Measurements from ENCODE around the gene FTCDNL1. TPM values are rescaled to one million over a fixed set of nuclear protein-coding genes. Genes with fewer than 3 reads are reported as not detected.

Gene FTCDNL1
- polyA plus RNA-seq, 2 of the 4 experiments (the other 2 are of a cell fraction), result 2.1 to 5.2 TPM

- no peak for TF ChIP-seq ESRRA (IDR thresholded peaks at IDR 0.05; ENCODE audit: borderline replicate concordance, low read length)
Observed at GRCh38 chr2:199818754-199819153, 32.2 kb downstream of the FTCDNL1 start (continued).

DNA sequence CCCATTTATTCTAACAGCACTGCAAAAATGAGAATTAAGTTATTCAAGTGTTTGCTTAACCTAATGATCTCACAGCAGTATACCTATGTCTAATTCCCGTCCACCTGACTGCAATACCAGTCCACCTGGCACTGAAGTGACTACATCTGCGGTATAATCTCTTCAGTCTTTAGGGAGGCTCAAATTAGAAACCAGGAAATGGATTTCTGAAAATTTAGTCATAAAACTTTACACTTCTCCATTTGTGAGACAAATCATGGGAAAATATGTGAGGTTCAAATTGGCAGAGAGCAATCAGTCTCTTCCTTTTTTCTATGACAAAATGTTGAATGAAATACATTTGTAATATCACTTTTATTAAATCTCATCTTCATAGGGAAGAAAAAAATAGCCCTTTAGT, 33.0 kb downstream of the FTCDNL1 start:
- TF ChIP-seq HOXB13 (CRISPR knock-in tag; IDR thresholded peaks at IDR 0.05; ENCODE audit: low read depth) (no peak), FOSL2 (IDR thresholded peaks at IDR 0.05) (no peak), FOSL2 (CRISPR knock-in tag; IDR thresholded peaks at IDR 0.05) (no peak), SREBF2 (IDR thresholded peaks at IDR 0.05) (no peak), GATA3 (IDR thresholded peaks at IDR 0.05; ENCODE audit: borderline replicate concordance) (no peak), HOXA7 (CRISPR knock-in tag; IDR thresholded peaks at IDR 0.05) (no peak), POLR2A (IDR thresholded peaks at IDR 0.05; ENCODE audit: low read length) (no peak), CTCF (IDR thresholded peaks at IDR 0.05) (no peak), ESRRA (IDR thresholded peaks at IDR 0.05; ENCODE audit: borderline replicate concordance, low read length) (no peak), KDM1A (IDR thresholded peaks at IDR 0.05; ENCODE audit: low read depth) (no peak), MAFK (IDR thresholded peaks at IDR 0.05; ENCODE audit: partially characterized antibody) (no peak)
- TF ChIP-seq, protein P1, sequence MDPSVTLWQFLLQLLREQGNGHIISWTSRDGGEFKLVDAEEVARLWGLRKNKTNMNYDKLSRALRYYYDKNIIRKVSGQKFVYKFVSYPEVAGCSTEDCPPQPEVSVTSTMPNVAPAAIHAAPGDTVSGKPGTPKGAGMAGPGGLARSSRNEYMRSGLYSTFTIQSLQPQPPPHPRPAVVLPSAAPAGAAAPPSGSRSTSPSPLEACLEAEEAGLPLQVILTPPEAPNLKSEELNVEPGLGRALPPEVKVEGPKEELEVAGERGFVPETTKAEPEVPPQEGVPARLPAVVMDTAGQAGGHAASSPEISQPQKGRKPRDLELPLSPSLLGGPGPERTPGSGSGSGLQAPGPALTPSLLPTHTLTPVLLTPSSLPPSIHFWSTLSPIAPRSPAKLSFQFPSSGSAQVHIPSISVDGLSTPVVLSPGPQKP (IDR thresholded peaks at IDR 0.05; ENCODE audit: low read depth, low read length), result no peak
- ChIA-PET CTCF (no interaction called here), POLR2A (no interaction called here)
- WGBS (ENCODE audit: missing lambda C conversion rate), result 67% methylated on average over 2 of the region's 2 CpGs
- DNase-seq (ENCODE audit: low read depth in 1 of 2, low spot score in 1 of 2), result no peak
- Histone ChIP-seq H3K4me2 (no peak overlapping the region), H3K27ac (no peak overlapping the region), H3K4me3 (no peak overlapping the region), H3K9me3 (no peaks in the 10 kb centered on the region), H3K4me1 (no peaks in the 10 kb centered on the region)
- no peak for ATAC-seq
- no peak for FAIRE-seq

DNA sequence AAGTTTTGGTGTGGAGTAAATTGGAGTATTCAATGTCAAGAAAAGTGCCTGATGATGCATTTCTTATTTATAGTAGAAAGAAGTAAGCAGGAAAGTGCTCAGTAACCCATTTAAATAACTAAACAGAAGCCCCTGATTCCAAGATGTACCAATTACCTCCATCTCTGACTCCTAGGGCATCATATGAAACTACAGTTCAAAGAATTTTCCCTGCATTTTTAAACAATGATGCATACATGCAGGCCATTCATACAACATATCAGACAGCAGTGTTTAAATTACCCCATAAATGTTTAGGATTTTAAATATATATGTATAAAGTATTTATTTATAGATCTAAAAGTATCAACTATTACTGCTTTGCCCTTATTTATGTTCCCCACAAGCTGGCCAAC, 36.2 kb downstream of the FTCDNL1 start:
- no peak for FAIRE-seq
- TF ChIP-seq ATOH8 (CRISPR knock-in tag; IDR thresholded peaks at IDR 0.05; ENCODE audit: low read depth), result no peak
- no peak for TF ChIP-seq HES2 (IDR thresholded peaks at IDR 0.05)
- no peak for TF ChIP-seq FOSB (CRISPR knock-in tag; IDR thresholded peaks at IDR 0.05)
- no peak for TF ChIP-seq ZC3H11A (IDR thresholded peaks at IDR 0.05)
- TF ChIP-seq, protein P2, sequence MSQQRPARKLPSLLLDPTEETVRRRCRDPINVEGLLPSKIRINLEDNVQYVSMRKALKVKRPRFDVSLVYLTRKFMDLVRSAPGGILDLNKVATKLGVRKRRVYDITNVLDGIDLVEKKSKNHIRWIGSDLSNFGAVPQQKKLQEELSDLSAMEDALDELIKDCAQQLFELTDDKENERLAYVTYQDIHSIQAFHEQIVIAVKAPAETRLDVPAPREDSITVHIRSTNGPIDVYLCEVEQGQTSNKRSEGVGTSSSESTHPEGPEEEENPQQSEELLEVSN (IDR thresholded peaks at IDR 0.05; ENCODE audit: borderline replicate concordance, low read depth), result no peak
- no peak for TF ChIP-seq MAFK (IDR thresholded peaks at IDR 0.05; ENCODE audit: partially characterized antibody)
- no peak for TF ChIP-seq CHD2 (IDR thresholded peaks at IDR 0.05; ENCODE audit: low read length, partially characterized antibody)
- TF ChIP-seq, protein P3, sequence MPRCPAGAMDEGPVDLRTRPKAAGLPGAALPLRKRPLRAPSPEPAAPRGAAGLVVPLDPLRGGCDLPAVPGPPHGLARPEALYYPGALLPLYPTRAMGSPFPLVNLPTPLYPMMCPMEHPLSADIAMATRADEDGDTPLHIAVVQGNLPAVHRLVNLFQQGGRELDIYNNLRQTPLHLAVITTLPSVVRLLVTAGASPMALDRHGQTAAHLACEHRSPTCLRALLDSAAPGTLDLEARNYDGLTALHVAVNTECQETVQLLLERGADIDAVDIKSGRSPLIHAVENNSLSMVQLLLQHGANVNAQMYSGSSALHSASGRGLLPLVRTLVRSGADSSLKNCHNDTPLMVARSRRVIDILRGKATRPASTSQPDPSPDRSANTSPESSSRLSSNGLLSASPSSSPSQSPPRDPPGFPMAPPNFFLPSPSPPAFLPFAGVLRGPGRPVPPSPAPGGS (IDR thresholded peaks at IDR 0.05), result no peak
- TF ChIP-seq CHD4 (IDR thresholded peaks at IDR 0.05; ENCODE audit: borderline replicate concordance), result no peak
- no peak for TF ChIP-seq ZSCAN20 (CRISPR knock-in tag; IDR thresholded peaks at IDR 0.05)
- no peak for TF ChIP-seq CBX2 (IDR thresholded peaks at IDR 0.05; ENCODE audit: borderline replicate concordance, low read depth)
- TF ChIP-seq FOSL2 (IDR thresholded peaks at IDR 0.05), result no peak
- no peak for TF ChIP-seq FOSL2 (CRISPR knock-in tag; IDR thresholded peaks at IDR 0.05)
- no peak for TF ChIP-seq ESRRA (IDR thresholded peaks at IDR 0.05; ENCODE audit: borderline replicate concordance, low read length)
- no peak for TF ChIP-seq NFE2L2 (conservative IDR thresholded peaks at IDR 0.05; ENCODE audit: low read length)
- TF ChIP-seq KDM5A (IDR thresholded peaks at IDR 0.05), result no peak
- TF ChIP-seq EP300 (IDR thresholded peaks at IDR 0.05), result no peak
- TF ChIP-seq FOXS1 (CRISPR knock-in tag; IDR thresholded peaks at IDR 0.05), result no peak
- no peak for TF ChIP-seq HOXA7 (CRISPR knock-in tag; IDR thresholded peaks at IDR 0.05)
- no peak for TF ChIP-seq JUN (IDR thresholded peaks at IDR 0.05)
- Histone ChIP-seq H3K4me3 (no peak overlapping the region), H3K4me1 (no peaks in the 10 kb centered on the region), H3K4me2 (no peak overlapping the region), H3K9me3 (no peaks in the 10 kb centered on the region), H3K27ac (no peak overlapping the region)
- ChIA-PET POLR2A (no interaction called here), CTCF (no interaction called here)
- ATAC-seq, result no peak
- no peak for DNase-seq (ENCODE audit: low read depth in 1 of 2, low spot score in 1 of 2)

Measured in A549 (cell line).